ENCODE measurements around the gene PGBD5. TPM values are rescaled to one million over a fixed set of nuclear protein-coding genes. Genes with fewer than 3 reads are reported as not detected.
"Not testable (repeated sequence)": the region's sequence is repeated elsewhere in the genome, so short reads cannot be mapped to it uniquely, and the experiment has no call there.

Gene PGBD5
- not detected for total RNA-seq

- intact Hi-C loops (cut with micrococcal nuclease) = no loop called here
- Mint-ChIP-seq H3K36me3 (ENCODE audit: low read depth) (no peaks in the 10 kb centered on the region), H3K9me3 (no peaks in the 10 kb centered on the region), H3K27ac (no peak within 1 kb of the TSS), H3K27me3 (ENCODE audit: low read depth) (peaks cover 59% of the 10 kb centered on the region), H3K4me1 (ENCODE audit: low read depth) (peaks cover 11% of the 10 kb centered on the region), H3K4me3 (peak within 1 kb of the TSS; percentile 59)
- CTCF ChIA-PET = no interaction called here
- peak; percentile 77 for DNase-seq
These were observed at the start of gene PGBD5 for GRCh38 chr1:230426246-230427093. Gene PGBD5 (minus strand): TSS chr1:230426332. CDS start chr1:230425928, 404 bp downstream.

GRCh38 chr1:230474924-230475323, 48.8 kb upstream of the PGBD5 start:
- H3K36me3 Mint-ChIP-seq (ENCODE audit: low read depth); CTCF ChIA-PET; H3K4me1 Mint-ChIP-seq (ENCODE audit: low read depth); H3K9me3 Mint-ChIP-seq; H3K27ac Mint-ChIP-seq; H3K4me3 Mint-ChIP-seq; intact Hi-C loops (cut with micrococcal nuclease); DNase-seq: not testable (repeated sequence)
- H3K27me3 Mint-ChIP-seq (ENCODE audit: low read depth) = peaks cover 41% of the 10 kb centered on the region

GRCh38 chr1:230470750-230471149, 44.6 kb upstream of the PGBD5 start:
- DNase-seq; CTCF ChIA-PET; H3K4me3 Mint-ChIP-seq; H3K4me1 Mint-ChIP-seq (ENCODE audit: low read depth); H3K9me3 Mint-ChIP-seq; H3K36me3 Mint-ChIP-seq (ENCODE audit: low read depth); H3K27ac Mint-ChIP-seq; intact Hi-C loops (cut with micrococcal nuclease): not testable (repeated sequence)
- H3K27me3 Mint-ChIP-seq (ENCODE audit: low read depth) = peaks cover 21% of the 10 kb centered on the region

- CTCF ChIA-PET = no interaction called here
- no peak overlapping the region for H3K4me3 Mint-ChIP-seq
- DNase-seq = no peak
- intact Hi-C loops (cut with micrococcal nuclease) = no loop called here
- H3K36me3 Mint-ChIP-seq (ENCODE audit: low read depth) = no peaks in the 10 kb centered on the region
- H3K4me1 Mint-ChIP-seq (ENCODE audit: low read depth) = no peaks in the 10 kb centered on the region
- no peak overlapping the region for H3K27ac Mint-ChIP-seq
- peaks cover 13% of the 10 kb centered on the region for H3K27me3 Mint-ChIP-seq (ENCODE audit: low read depth)
- no peaks in the 10 kb centered on the region for H3K9me3 Mint-ChIP-seq
These were observed 43.1 kb upstream of the PGBD5 start for GRCh38 chr1:230469271-230469670.

- Mint-ChIP-seq H3K4me1 (ENCODE audit: low read depth) (no peaks in the 10 kb centered on the region), H3K36me3 (ENCODE audit: low read depth) (no peaks in the 10 kb centered on the region), H3K27me3 (ENCODE audit: low read depth) (peaks cover 10% of the 10 kb centered on the region), H3K9me3 (no peaks in the 10 kb centered on the region), H3K4me3 (no peak overlapping the region), H3K27ac (no peak overlapping the region)
- intact Hi-C loops (cut with micrococcal nuclease) = no loop called here
- DNase-seq = no peak
- CTCF ChIA-PET = interaction anchor here (0.7 kb wide), 1 partner anchor 869 kb away, joined by 3 read pairs; no protein-coding TSS in a partner anchor
These were observed 39.6 kb upstream of the PGBD5 start for GRCh38 chr1:230465691-230466090.

GRCh38 chr1:230464671-230465070, 38.5 kb upstream of the PGBD5 start:
- Mint-ChIP-seq H3K27ac (no peak overlapping the region), H3K4me1 (ENCODE audit: low read depth) (no peaks in the 10 kb centered on the region), H3K9me3 (no peaks in the 10 kb centered on the region), H3K36me3 (ENCODE audit: low read depth) (no peaks in the 10 kb centered on the region), H3K27me3 (ENCODE audit: low read depth) (peaks cover 17% of the 10 kb centered on the region), H3K4me3 (no peak overlapping the region)
- intact Hi-C loops (cut with micrococcal nuclease) = no loop called here
- no peak for DNase-seq
- CTCF ChIA-PET = no interaction called here

- H3K9me3 Mint-ChIP-seq = no peaks in the 10 kb centered on the region
- CTCF ChIA-PET = no interaction called here
- no peak overlapping the region for H3K27ac Mint-ChIP-seq
These were observed 37.6 kb upstream of the PGBD5 start for GRCh38 chr1:230463760-230464159.

GRCh38 chr1:230463326-230463725, 37.2 kb upstream of the PGBD5 start:
- Mint-ChIP-seq H3K27me3 (ENCODE audit: low read depth) (peaks cover 17% of the 10 kb centered on the region), H3K4me1 (ENCODE audit: low read depth) (no peaks in the 10 kb centered on the region), H3K36me3 (ENCODE audit: low read depth) (no peaks in the 10 kb centered on the region), H3K4me3 (no peak overlapping the region), H3K27ac (no peak overlapping the region), H3K9me3 (no peaks in the 10 kb centered on the region)
- CTCF ChIA-PET = no interaction called here
- DNase-seq = no peak
- intact Hi-C loops (cut with micrococcal nuclease) = no loop called here

More at GRCh38 chr1:230463760-230464159, 37.6 kb upstream of the PGBD5 start:
- H3K4me3 Mint-ChIP-seq = no peak overlapping the region
- intact Hi-C loops (cut with micrococcal nuclease) = no loop called here
- no peaks in the 10 kb centered on the region for H3K36me3 Mint-ChIP-seq (ENCODE audit: low read depth)
- DNase-seq = no peak
- peaks cover 15% of the 10 kb centered on the region for H3K27me3 Mint-ChIP-seq (ENCODE audit: low read depth)
- no peaks in the 10 kb centered on the region for H3K4me1 Mint-ChIP-seq (ENCODE audit: low read depth)

GRCh38 chr1:230459465-230459864, 33.3 kb upstream of the PGBD5 start:
- Mint-ChIP-seq H3K4me1 (ENCODE audit: low read depth) (no peaks in the 10 kb centered on the region), H3K27ac (no peak overlapping the region), H3K27me3 (ENCODE audit: low read depth) (peaks cover 25% of the 10 kb centered on the region), H3K4me3 (no peak overlapping the region), H3K9me3 (no peaks in the 10 kb centered on the region), H3K36me3 (ENCODE audit: low read depth) (no peaks in the 10 kb centered on the region)
- no peak for DNase-seq
- CTCF ChIA-PET = interaction anchor here (0.6 kb wide), 1 partner anchor 687 kb away, joined by 4 read pairs; no protein-coding TSS in a partner anchor
- intact Hi-C loops (cut with micrococcal nuclease) = no loop called here

- DNase-seq = no peak
- CTCF ChIA-PET = no interaction called here
- Mint-ChIP-seq H3K27me3 (ENCODE audit: low read depth) (peaks cover 25% of the 10 kb centered on the region), H3K36me3 (ENCODE audit: low read depth) (no peaks in the 10 kb centered on the region), H3K27ac (no peak overlapping the region), H3K9me3 (no peaks in the 10 kb centered on the region), H3K4me1 (ENCODE audit: low read depth) (no peaks in the 10 kb centered on the region), H3K4me3 (no peak overlapping the region)
- intact Hi-C loops (cut with micrococcal nuclease) = no loop called here
These were observed 32.4 kb upstream of the PGBD5 start for GRCh38 chr1:230458509-230458908.

GRCh38 chr1:230456478-230456877, 30.3 kb upstream of the PGBD5 start:
- H3K4me1 Mint-ChIP-seq (ENCODE audit: low read depth) = no peaks in the 10 kb centered on the region
- intact Hi-C loops (cut with micrococcal nuclease) = no loop called here
- no peaks in the 10 kb centered on the region for H3K9me3 Mint-ChIP-seq
- H3K27me3 Mint-ChIP-seq (ENCODE audit: low read depth) = peaks cover 30% of the 10 kb centered on the region
- CTCF ChIA-PET = no interaction called here
- no peak overlapping the region for H3K4me3 Mint-ChIP-seq
- DNase-seq = no peak
- no peak overlapping the region for H3K27ac Mint-ChIP-seq
- H3K36me3 Mint-ChIP-seq (ENCODE audit: low read depth) = no peaks in the 10 kb centered on the region

GRCh38 chr1:230455291-230455690, 29.2 kb upstream of the PGBD5 start:
- Mint-ChIP-seq H3K9me3 (no peaks in the 10 kb centered on the region), H3K36me3 (ENCODE audit: low read depth) (no peaks in the 10 kb centered on the region), H3K4me1 (ENCODE audit: low read depth) (no peaks in the 10 kb centered on the region), H3K4me3 (no peak overlapping the region), H3K27ac (no peak overlapping the region), H3K27me3 (ENCODE audit: low read depth) (peaks cover 21% of the 10 kb centered on the region)
- DNase-seq = no peak
- CTCF ChIA-PET = no interaction called here
- intact Hi-C loops (cut with micrococcal nuclease) = no loop called here

- CTCF ChIA-PET = no interaction called here
- no peaks in the 10 kb centered on the region for H3K4me1 Mint-ChIP-seq (ENCODE audit: low read depth)
- H3K36me3 Mint-ChIP-seq (ENCODE audit: low read depth) = no peaks in the 10 kb centered on the region
- intact Hi-C loops (cut with micrococcal nuclease) = no loop called here
- no peak overlapping the region for H3K27ac Mint-ChIP-seq
- no peak overlapping the region for H3K4me3 Mint-ChIP-seq
- H3K9me3 Mint-ChIP-seq = no peaks in the 10 kb centered on the region
- peaks cover 17% of the 10 kb centered on the region for H3K27me3 Mint-ChIP-seq (ENCODE audit: low read depth)
- no peak for DNase-seq
These were observed 27.2 kb upstream of the PGBD5 start for GRCh38 chr1:230453377-230453776.

Data from activated naive CD4-positive, alpha-beta T cell treated with anti-CD3 and anti-CD28 coated beads for 36 hours (primary cell).